Measurements from ENCODE around the gene GRIK1.

Gene GRIK1

GRCh38 chr21:29787361-29787909 is 152.4 kb downstream of the GRIK1 start:
- DNase-seq (ENCODE audit: low spot score) (no peak), FAIRE-seq (no peak)

GRCh38 chr21:29786496-29787360 is 153.1 kb downstream of the GRIK1 start:
- FAIRE-seq (no peak), DNase-seq (ENCODE audit: low spot score) (no peak)

- FAIRE-seq (no peak), DNase-seq (ENCODE audit: low spot score) (no peak)
These were observed 162.6 kb downstream of the GRIK1 start for GRCh38 chr21:29777160-29777559.

GRCh38 chr21:29775462-29775861 is 164.3 kb downstream of the GRIK1 start:
- DNase-seq (ENCODE audit: low spot score) (no peak), FAIRE-seq (no peak)

GRCh38 chr21:29771491-29772066 is 168.2 kb downstream of the GRIK1 start:
- FAIRE-seq (no peak), DNase-seq (ENCODE audit: low spot score) (no peak)

GRCh38 chr21:29763674-29764073 is 176.1 kb downstream of the GRIK1 start:
- DNase-seq (ENCODE audit: low spot score) (no peak), FAIRE-seq (no peak)

GRCh38 chr21:29762570-29763082 is 177.2 kb downstream of the GRIK1 start:
- DNase-seq (ENCODE audit: low spot score) (no peak), FAIRE-seq (no peak)

- no peak for DNase-seq (ENCODE audit: low spot score)
- FAIRE-seq, result no peak
These were observed 186.6 kb downstream of the GRIK1 start for GRCh38 chr21:29753216-29753615.

- FAIRE-seq (no peak), DNase-seq (ENCODE audit: low spot score) (no peak)
These were observed 188.2 kb downstream of the GRIK1 start for GRCh38 chr21:29751473-29752185.

- no peak for DNase-seq (ENCODE audit: low spot score)
- no peak for FAIRE-seq
These were observed 189.8 kb downstream of the GRIK1 start for GRCh38 chr21:29749957-29750356.

- DNase-seq (ENCODE audit: low spot score), result no peak
- no peak for FAIRE-seq
These were observed 190.6 kb downstream of the GRIK1 start for GRCh38 chr21:29749223-29749622.

- DNase-seq (ENCODE audit: low spot score) (no peak), FAIRE-seq (no peak)
These were observed 191.2 kb downstream of the GRIK1 start for GRCh38 chr21:29748391-29749167.

- DNase-seq (ENCODE audit: low spot score) (no peak), FAIRE-seq (no peak)
These were observed 198.0 kb downstream of the GRIK1 start for GRCh38 chr21:29741761-29742160.

- DNase-seq (ENCODE audit: low spot score) (no peak), FAIRE-seq (no peak)
These were observed 200.6 kb downstream of the GRIK1 start for GRCh38 chr21:29739176-29739575.

GRCh38 chr21:29738730-29739129 is 201.1 kb downstream of the GRIK1 start:
- FAIRE-seq (no peak), DNase-seq (ENCODE audit: low spot score) (no peak)

- FAIRE-seq, result no peak
- DNase-seq (ENCODE audit: low spot score), result no peak
These were observed 202.6 kb downstream of the GRIK1 start for GRCh38 chr21:29737186-29737585.

GRCh38 chr21:29730281-29730680 is 209.5 kb downstream of the GRIK1 start:
- no peak for FAIRE-seq
- no peak for DNase-seq (ENCODE audit: low spot score)

GRCh38 chr21:29726044-29726443 is 213.8 kb downstream of the GRIK1 start:
- FAIRE-seq, result no peak
- no peak for DNase-seq (ENCODE audit: low spot score)

GRCh38 chr21:29725025-29725736 is 214.6 kb downstream of the GRIK1 start:
- no peak for FAIRE-seq

GRCh38 chr21:29721964-29722363 is 217.8 kb downstream of the GRIK1 start:
- FAIRE-seq (no peak), DNase-seq (ENCODE audit: low spot score) (no peak)

More at GRCh38 chr21:29725025-29725736, 214.6 kb downstream of the GRIK1 start:
- DNase-seq (ENCODE audit: low spot score), result no peak

Measured in RCC 7860 (cell line).